DOHH2 (cell line): ENCODE results near the gene ACTBL2.

Source experiments
- H3F3A ChIP-seq: fragments of 200-600 bp; sonication (generic), shearing (Covaris generic); 2 replicates; pipeline ENCODE4 v1.6.0; 2016; ENCODE audit warnings: antibody characterized with exemption, mild to moderate bottlenecking; ENCODE audit not compliant: control insufficient read depth, insufficient read depth
- H3K27ac ChIP-seq: fragments of 200-600 bp; sonication (generic); 2 replicates; pipeline ENCODE4 v1.5.1; 2014; ENCODE audit warnings: low read depth, mild to moderate bottlenecking, low read length, moderate library complexity
- H3K27me3 ChIP-seq: fragments of 200-600 bp; sonication (generic); 2 replicates; pipeline ENCODE4 v1.6.1; 2014; ENCODE audit warnings: mild to moderate bottlenecking, low read length, mixed read lengths; ENCODE audit not compliant: control insufficient read depth
- H3K36me3 ChIP-seq: fragments of 200-600 bp; sonication (generic); 2 replicates; pipeline ENCODE4 v1.6.1; 2014; ENCODE audit warnings: mild to moderate bottlenecking, low read length, moderate library complexity, mixed read lengths; ENCODE audit not compliant: control insufficient read depth
- H3K4me1 ChIP-seq: fragments of 200-600 bp; sonication (generic); 2 replicates; pipeline ENCODE4 v1.6.1; 2014; ENCODE audit warnings: mild to moderate bottlenecking, low read length, mixed read lengths; ENCODE audit not compliant: control insufficient read depth
- H3K4me2 ChIP-seq: fragments of 200-600 bp; sonication (generic); 2 replicates; pipeline ENCODE4 v1.6.0; 2014; ENCODE audit warnings: mild to moderate bottlenecking, low read length, moderate library complexity
- H3K4me3 ChIP-seq: fragments of 200-600 bp; sonication (generic); 2 replicates; pipeline ENCODE4 v1.5.1; 2014; ENCODE audit warnings: mild to moderate bottlenecking, low read length, mixed read lengths
- H3K79me2 ChIP-seq: fragments of 200-600 bp; sonication (generic); 2 replicates; pipeline ENCODE4 v1.6.1; 2014; ENCODE audit warnings: mild to moderate bottlenecking, low read length, mixed read lengths; ENCODE audit not compliant: control insufficient read depth
- H3K9me2 ChIP-seq: fragments of 200-600 bp; sonication (generic); replicated peaks from 2 replicates; pipeline ENCODE4 v1.6.1; 2014; ENCODE audit warnings: mild to moderate bottlenecking, low read length, mixed read lengths; ENCODE audit not compliant: control insufficient read depth
- H3K9me3 ChIP-seq: fragments of 200-600 bp; sonication (generic); 2 replicates; pipeline ENCODE4 v1.6.1; 2014; ENCODE audit warnings: antibody characterized with exemption, low read length, mixed read lengths; ENCODE audit not compliant: control insufficient read depth, insufficient read depth
- H4K20me1 ChIP-seq: fragments of 200-600 bp; sonication (generic); 2 replicates; pipeline ENCODE4 v1.6.0; 2014; ENCODE audit warnings: low read depth, mild to moderate bottlenecking, antibody characterized with exemption, low read length, moderate library complexity; ENCODE audit not compliant: control insufficient read depth, insufficient read depth
- EZH2phosphoT487 ChIP-seq: fragments of 200-600 bp; sonication (generic); IDR thresholded peaks from 2 replicates; pipeline ENCODE4 v1.6.1; 2017; ENCODE audit warnings: borderline replicate concordance, mild to moderate bottlenecking, antibody characterized with exemption, low read length, moderate library complexity, mixed read lengths
- TF ChIP-seq, protein P1 (sequence below): fragments of 200-600 bp; sonication (generic); IDR thresholded peaks from one replicate; pipeline ENCODE4 v1.5.1; 2014; ENCODE audit warnings: antibody characterized with exemption, mild to moderate bottlenecking, low read depth, low read length; ENCODE audit not compliant: poor library complexity, severe bottlenecking

The ACTBL2 gene

DNA sequence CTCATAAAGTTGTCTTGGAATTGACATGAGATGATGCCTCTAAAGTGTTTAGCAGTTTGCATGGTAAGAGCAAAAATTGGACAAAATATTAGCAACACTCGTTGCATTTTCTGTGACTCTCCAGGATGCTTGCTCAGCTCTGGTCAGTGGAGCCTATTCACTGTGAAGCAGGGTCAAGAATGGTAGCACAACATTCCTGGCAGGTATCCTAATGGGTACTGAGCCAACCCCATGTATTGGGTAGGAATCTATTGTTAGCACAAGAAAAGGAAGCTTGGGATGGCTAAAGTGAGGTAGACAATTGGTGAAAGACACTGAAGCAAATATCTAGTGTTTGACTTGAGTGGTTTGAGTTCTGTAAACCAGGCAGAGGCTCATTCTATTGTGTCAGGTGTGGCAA, 10.4 kb upstream of the ACTBL2 start:
- Histone ChIP-seq H3K4me1 (no peaks in the 10 kb centered on the region), H3K27ac (no peak overlapping the region)

DNA sequence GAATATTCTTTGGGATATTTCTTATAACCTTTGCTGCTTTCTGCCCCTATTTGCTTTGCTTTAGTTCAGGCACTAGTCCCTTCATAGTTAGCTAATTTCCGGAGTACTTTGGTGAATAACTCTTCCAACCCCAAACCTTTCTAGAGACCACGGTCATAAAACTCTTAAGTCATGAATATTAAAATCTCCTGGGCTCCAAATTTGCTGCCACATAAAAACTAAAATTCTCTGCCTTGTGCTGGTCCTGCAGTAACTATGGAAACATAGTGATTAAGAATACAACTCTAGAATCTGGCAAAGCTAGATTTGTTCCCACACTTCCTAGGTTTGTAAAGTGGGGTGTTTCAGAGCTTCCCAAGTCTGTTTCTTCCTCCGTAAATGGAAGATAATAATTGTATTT, 10.0 kb upstream of the ACTBL2 start:
- H3K27me3 ChIP-seq = peaks cover 29% of the 10 kb centered on the region
- no peaks in the 10 kb centered on the region for H3K9me2 ChIP-seq
- H3K4me3 ChIP-seq = no peak overlapping the region
- no peaks in the 10 kb centered on the region for H4K20me1 ChIP-seq
- no peaks in the 10 kb centered on the region for H3K36me3 ChIP-seq
- no peaks in the 10 kb centered on the region for H3K79me2 ChIP-seq
- no peaks in the 10 kb centered on the region for H3F3A ChIP-seq
- no peak overlapping the region for H3K27ac ChIP-seq
- H3K4me2 ChIP-seq = no peak overlapping the region
- TF ChIP-seq, protein P1, sequence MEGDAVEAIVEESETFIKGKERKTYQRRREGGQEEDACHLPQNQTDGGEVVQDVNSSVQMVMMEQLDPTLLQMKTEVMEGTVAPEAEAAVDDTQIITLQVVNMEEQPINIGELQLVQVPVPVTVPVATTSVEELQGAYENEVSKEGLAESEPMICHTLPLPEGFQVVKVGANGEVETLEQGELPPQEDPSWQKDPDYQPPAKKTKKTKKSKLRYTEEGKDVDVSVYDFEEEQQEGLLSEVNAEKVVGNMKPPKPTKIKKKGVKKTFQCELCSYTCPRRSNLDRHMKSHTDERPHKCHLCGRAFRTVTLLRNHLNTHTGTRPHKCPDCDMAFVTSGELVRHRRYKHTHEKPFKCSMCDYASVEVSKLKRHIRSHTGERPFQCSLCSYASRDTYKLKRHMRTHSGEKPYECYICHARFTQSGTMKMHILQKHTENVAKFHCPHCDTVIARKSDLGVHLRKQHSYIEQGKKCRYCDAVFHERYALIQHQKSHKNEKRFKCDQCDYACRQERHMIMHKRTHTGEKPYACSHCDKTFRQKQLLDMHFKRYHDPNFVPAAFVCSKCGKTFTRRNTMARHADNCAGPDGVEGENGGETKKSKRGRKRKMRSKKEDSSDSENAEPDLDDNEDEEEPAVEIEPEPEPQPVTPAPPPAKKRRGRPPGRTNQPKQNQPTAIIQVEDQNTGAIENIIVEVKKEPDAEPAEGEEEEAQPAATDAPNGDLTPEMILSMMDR = no peak
- no peak for TF ChIP-seq EZH2phosphoT487
- H3K9me3 ChIP-seq = no peaks in the 10 kb centered on the region
- no peaks in the 10 kb centered on the region for H3K4me1 ChIP-seq

More for the DNA sequence above, 10.4 kb upstream of the ACTBL2 start:
- TF ChIP-seq EZH2phosphoT487 = no peak
- TF ChIP-seq, protein P1 = no peak
- H3F3A ChIP-seq = no peaks in the 10 kb centered on the region
- H3K36me3 ChIP-seq = no peaks in the 10 kb centered on the region
- no peak overlapping the region for H3K4me3 ChIP-seq
- no peak overlapping the region for H3K4me2 ChIP-seq
- H3K9me3 ChIP-seq = no peaks in the 10 kb centered on the region
- H3K79me2 ChIP-seq = no peaks in the 10 kb centered on the region
- H3K9me2 ChIP-seq = no peaks in the 10 kb centered on the region
- no peaks in the 10 kb centered on the region for H4K20me1 ChIP-seq
- H3K27me3 ChIP-seq = peaks cover 29% of the 10 kb centered on the region

DNA sequence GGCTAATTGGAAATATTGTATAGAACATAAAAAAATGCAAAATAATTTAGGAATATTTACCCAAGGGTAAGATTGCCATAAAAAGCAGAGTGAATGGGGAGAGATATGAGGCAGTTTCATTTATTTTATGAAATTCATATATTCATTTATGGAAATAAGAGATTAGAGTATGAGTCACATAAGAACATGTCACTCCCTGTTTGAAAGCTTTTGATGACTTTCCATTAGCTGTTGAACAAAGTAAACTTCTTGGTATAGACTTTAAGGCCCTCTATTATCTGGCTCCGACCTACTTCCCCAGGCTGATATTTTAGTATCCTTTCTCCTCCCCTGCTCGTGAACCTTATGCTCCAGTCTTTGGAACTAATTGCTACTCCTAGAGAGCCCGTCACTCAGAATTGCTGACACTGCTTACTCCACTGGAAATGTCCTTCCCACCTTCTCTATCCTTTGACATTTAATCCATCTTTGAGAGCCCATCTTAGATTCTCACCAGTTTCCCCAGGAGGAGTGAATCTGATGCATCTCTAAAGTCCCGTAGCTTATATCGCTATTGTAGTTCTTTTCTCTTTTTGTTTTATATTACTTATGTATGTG, 8.9 kb upstream of the ACTBL2 start:
- Histone ChIP-seq H3K27ac (no peak overlapping the region), H3K4me2 (no peak overlapping the region), H4K20me1 (no peaks in the 10 kb centered on the region), H3K9me3 (no peaks in the 10 kb centered on the region), H3K79me2 (no peaks in the 10 kb centered on the region), H3K9me2 (no peaks in the 10 kb centered on the region), H3F3A (no peaks in the 10 kb centered on the region), H3K36me3 (no peaks in the 10 kb centered on the region), H3K4me3 (no peak overlapping the region), H3K27me3 (peaks cover 29% of the 10 kb centered on the region), H3K4me1 (no peaks in the 10 kb centered on the region)
- no peak for TF ChIP-seq EZH2phosphoT487
- TF ChIP-seq, protein P1 = no peak
